ENCODE data around the gene ADGRG2.
A peak's percentile ranks its signal among the peaks of the same experiment; 100 is the strongest.

The ADGRG2 gene

GRCh38 chrX:18998653-18999052 lies 123.6 kb downstream of the ADGRG2 start:
- TF ChIP-seq USF1 (IDR thresholded peaks at IDR 0.05) (no peak), MAX (IDR thresholded peaks at IDR 0.05) (no peak)

GRCh38 chrX:18997916-18998315 lies 124.4 kb downstream of the ADGRG2 start:
- TF ChIP-seq USF1 (IDR thresholded peaks at IDR 0.05), result no peak
- no peak for TF ChIP-seq NFIC (IDR thresholded peaks at IDR 0.05)
- no peak for TF ChIP-seq ZBTB7A (IDR thresholded peaks at IDR 0.05; ENCODE audit: low read depth)
- TF ChIP-seq EGR1 (IDR thresholded peaks at IDR 0.05), result no peak
- TF ChIP-seq MAX (IDR thresholded peaks at IDR 0.05), result no peak
- TF ChIP-seq TAF1 (IDR thresholded peaks at IDR 0.05; ENCODE audit: low read depth), result no peak
- no peak for TF ChIP-seq RAD21 (IDR thresholded peaks at IDR 0.05; ENCODE audit: low read depth)
- TF ChIP-seq YY1 (IDR thresholded peaks at IDR 0.05; ENCODE audit: low read depth), result no peak
- no peak for TF ChIP-seq TEAD4 (IDR thresholded peaks at IDR 0.05)
- no peak for TF ChIP-seq REST (IDR thresholded peaks at IDR 0.05; ENCODE audit: low read depth)
- TF ChIP-seq CEBPB (IDR thresholded peaks at IDR 0.05), result no peak
- no peak for TF ChIP-seq TCF12 (IDR thresholded peaks at IDR 0.05; ENCODE audit: low read depth)
- no peak for TF ChIP-seq FOXM1 (IDR thresholded peaks at IDR 0.05; ENCODE audit: borderline replicate concordance, low read depth)
- TF ChIP-seq CREB1 (IDR thresholded peaks at IDR 0.05; ENCODE audit: low read depth), result no peak
- TF ChIP-seq EP300 (IDR thresholded peaks at IDR 0.05; ENCODE audit: borderline replicate concordance), result no peak

- TF ChIP-seq NFIC (IDR thresholded peaks at IDR 0.05) (no peak), FOXM1 (IDR thresholded peaks at IDR 0.05; ENCODE audit: borderline replicate concordance, low read depth) (no peak), CREB1 (IDR thresholded peaks at IDR 0.05; ENCODE audit: low read depth) (no peak), ZBTB7A (IDR thresholded peaks at IDR 0.05; ENCODE audit: low read depth) (no peak), TEAD4 (IDR thresholded peaks at IDR 0.05) (no peak), TAF1 (IDR thresholded peaks at IDR 0.05; ENCODE audit: low read depth) (no peak), MAX (IDR thresholded peaks at IDR 0.05) (no peak), USF1 (IDR thresholded peaks at IDR 0.05) (no peak), EGR1 (IDR thresholded peaks at IDR 0.05) (no peak), YY1 (IDR thresholded peaks at IDR 0.05; ENCODE audit: low read depth) (no peak), REST (IDR thresholded peaks at IDR 0.05; ENCODE audit: low read depth) (no peak), TCF12 (IDR thresholded peaks at IDR 0.05; ENCODE audit: low read depth) (no peak), EP300 (IDR thresholded peaks at IDR 0.05; ENCODE audit: borderline replicate concordance) (no peak)
These were observed 125.7 kb downstream of the ADGRG2 start for GRCh38 chrX:18996536-18996935.

GRCh38 chrX:18995221-18995620 lies 127.0 kb downstream of the ADGRG2 start:
- no peak for TF ChIP-seq REST (IDR thresholded peaks at IDR 0.05; ENCODE audit: low read depth)
- no peak for TF ChIP-seq YY1 (IDR thresholded peaks at IDR 0.05; ENCODE audit: low read depth)
- no peak for TF ChIP-seq RAD21 (IDR thresholded peaks at IDR 0.05; ENCODE audit: low read depth)
- TF ChIP-seq USF1 (IDR thresholded peaks at IDR 0.05), result no peak
- no peak for TF ChIP-seq CREB1 (IDR thresholded peaks at IDR 0.05; ENCODE audit: low read depth)
- TF ChIP-seq EP300 (IDR thresholded peaks at IDR 0.05; ENCODE audit: borderline replicate concordance), result no peak
- TF ChIP-seq FOXM1 (IDR thresholded peaks at IDR 0.05; ENCODE audit: borderline replicate concordance, low read depth), result no peak
- TF ChIP-seq TEAD4 (IDR thresholded peaks at IDR 0.05), result peak; percentile 30; the same call in 1 of the 2 replicates
- TF ChIP-seq EGR1 (IDR thresholded peaks at IDR 0.05), result no peak
